ENCODE data around the gene ABHD6. TPM values are rescaled to one million over a fixed set of nuclear protein-coding genes. Genes with fewer than 3 reads are reported as not detected.

The ABHD6 gene
- total RNA-seq, 1 experiment from 2014 or later, result 12.7 TPM

GRCh38 chr3:58237941-58238681 lies 519 bp downstream of the ABHD6 start:
- H3K9me3 ChIP-seq (ENCODE audit: control insufficient read depth in 1 of 2, insufficient read depth in 1 of 2, low read depth in 1 of 2, low read length in 2 of 2), result no peaks in the 10 kb centered on the region
- no peaks in the 10 kb centered on the region for H3K36me3 ChIP-seq (ENCODE audit: control insufficient read depth in 1 of 2, insufficient read depth in 2 of 2, low read length in 2 of 2)
- no peaks in the 10 kb centered on the region for H4K20me1 ChIP-seq (ENCODE audit: insufficient read depth)
- no peak for TF ChIP-seq JUND (IDR thresholded peaks at IDR 0.05)
- TF ChIP-seq CEBPB (IDR thresholded peaks at IDR 0.05; ENCODE audit: low read depth), result peak; percentile 84
- no peak for TF ChIP-seq EZH2 (IDR thresholded peaks at IDR 0.05)
- no peak for TF ChIP-seq FOSL1 (IDR thresholded peaks at IDR 0.05; ENCODE audit: low read depth)
- TF ChIP-seq MAX (IDR thresholded peaks at IDR 0.05), result peak; percentile 75
- TF ChIP-seq, protein P1, sequence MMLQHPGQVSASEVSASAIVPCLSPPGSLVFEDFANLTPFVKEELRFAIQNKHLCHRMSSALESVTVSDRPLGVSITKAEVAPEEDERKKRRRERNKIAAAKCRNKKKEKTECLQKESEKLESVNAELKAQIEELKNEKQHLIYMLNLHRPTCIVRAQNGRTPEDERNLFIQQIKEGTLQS (IDR thresholded peaks at IDR 0.05), result no peak
- H3K9ac ChIP-seq (ENCODE audit: low read length), result peak overlapping the region; percentile 71
- peak overlapping the region; percentile 98 for H3K4me2 ChIP-seq (ENCODE audit: low read length)
- H3K27ac ChIP-seq (ENCODE audit: low read depth, low read length), result peak overlapping the region; percentile 73
- CTCF ChIA-PET, result interaction anchor here (1.0 to 1.1 kb wide), 2 partner anchors 20 to 62 kb away, joined by 3 to 5 read pairs; no protein-coding TSS in a partner anchor
- H2AFZ ChIP-seq (ENCODE audit: low read depth, low read length, poor library complexity, severe bottlenecking), result peak overlapping the region; percentile 41
- no peak for DNase-seq (ENCODE audit: low read depth, low spot score)
- H3K4me1 ChIP-seq (ENCODE audit: control insufficient read depth in 1 of 2, insufficient read depth in 2 of 2, low read length in 2 of 2), result peaks cover 8 to 26% of the 10 kb centered on the region in 2 experiments
- peak overlapping the region; percentile 68 to 91 for H3K4me3 ChIP-seq (replicated peaks in 1 of 2; ENCODE audit: low read depth in 1 of 2, low read length in 2 of 2)
- peaks cover 9% of the 10 kb centered on the region; the same call in 1 of the 2 replicates for H3K79me2 ChIP-seq (ENCODE audit: insufficient read depth, low read length)
- no peaks in the 10 kb centered on the region for H3K9me2 ChIP-seq (ENCODE audit: insufficient read depth)
- no TSS peak for BruUV-seq (replicated peaks)
- no peaks in the 10 kb centered on the region for H3K27me3 ChIP-seq (ENCODE audit: insufficient read depth, low read length)
- POLR2A ChIA-PET, result interaction anchor here (0.7 to 0.9 kb wide), 2 partner anchors 27 to 68 kb away, joined by 3 to 4 read pairs; partner anchors contain the start of genes HTD2 and RPP14
- ATAC-seq, result peak; percentile 55
- RAD21 ChIA-PET (ENCODE audit: low non-redundant PET in 1 of 2, low total read pairs in 2 of 2, uncharacterized antibody in 2 of 2, unreplicated experiment in 2 of 2), result interaction anchor here in 1 of 2 experiments (1.0 kb wide), 1 partner anchor 50 kb away, joined by 4 read pairs; no protein-coding TSS in a partner anchor
- intact Hi-C loops (cut with micrococcal nuclease), result loop anchor here (2.0 kb wide), 1 partner anchor 35 kb away; no protein-coding TSS in a partner anchor

DNA sequence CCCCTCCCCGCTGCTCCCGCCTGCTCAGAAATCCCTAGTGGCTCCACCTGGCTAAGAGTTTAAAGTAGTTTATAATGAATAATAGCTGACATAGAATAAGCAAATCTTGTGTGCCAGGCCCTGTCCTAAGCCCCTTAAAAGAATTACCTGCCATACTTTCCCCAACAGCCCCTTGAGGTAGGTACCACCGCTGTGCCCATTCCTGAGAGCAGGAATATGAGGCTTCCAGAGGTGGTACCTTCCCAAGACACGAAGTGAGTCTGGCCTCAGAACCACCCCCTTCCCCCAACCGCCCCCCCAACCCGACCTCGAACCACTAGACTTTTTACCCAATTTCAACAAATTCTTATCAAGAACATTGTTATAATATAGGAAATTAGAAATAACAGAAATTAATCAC lies 1.2 kb downstream of the ABHD6 start:
- Histone ChIP-seq H3K27ac (ENCODE audit: low read depth, low read length) (no peak overlapping the region), H3K36me3 (ENCODE audit: control insufficient read depth in 1 of 2, insufficient read depth in 2 of 2, low read length in 2 of 2) (no peaks in the 10 kb centered on the region), H3K79me2 (ENCODE audit: insufficient read depth, low read length) (peaks cover 12% of the 10 kb centered on the region; the same call in 1 of the 2 replicates), H4K20me1 (ENCODE audit: insufficient read depth) (no peaks in the 10 kb centered on the region), H2AFZ (ENCODE audit: low read depth, low read length, poor library complexity, severe bottlenecking) (no peak overlapping the region), H3K9ac (ENCODE audit: low read length) (peak overlapping the region; percentile 71; the same call in 1 of the 2 replicates), H3K4me1 (ENCODE audit: control insufficient read depth in 1 of 2, insufficient read depth in 2 of 2, low read length in 2 of 2) (peaks cover 8 to 26% of the 10 kb centered on the region in 2 experiments), H3K27me3 (ENCODE audit: insufficient read depth, low read length) (no peaks in the 10 kb centered on the region), H3K9me2 (ENCODE audit: insufficient read depth) (no peaks in the 10 kb centered on the region), H3K4me2 (ENCODE audit: low read length) (peak overlapping the region; percentile 98), H3K9me3 (ENCODE audit: control insufficient read depth in 1 of 2, insufficient read depth in 1 of 2, low read depth in 1 of 2, low read length in 2 of 2) (no peaks in the 10 kb centered on the region), H3K4me3 (replicated peaks in 1 of 2; ENCODE audit: low read depth in 1 of 2, low read length in 2 of 2) (peak overlapping the region; percentile 68 to 91)
- POLR2A ChIA-PET, result interaction anchor here (0.9 kb wide), 1 partner anchor 67 kb away, joined by 3 read pairs; the partner anchor contains the start of genes HTD2 and RPP14
- TF ChIP-seq POLR2A (IDR thresholded peaks at IDR 0.05; ENCODE audit: borderline replicate concordance, extremely low read depth, insufficient read depth, insufficient read length) (no peak), TCF7L2 (IDR thresholded peaks at IDR 0.05; ENCODE audit: borderline replicate concordance, extremely low read depth, insufficient read depth, insufficient read length) (no peak), EGR1 (IDR thresholded peaks at IDR 0.05; ENCODE audit: low read depth) (no peak), POLR2AphosphoS5 (IDR thresholded peaks at IDR 0.05; ENCODE audit: low read depth, low read length) (no peak), SP1 (IDR thresholded peaks at IDR 0.05; ENCODE audit: low read depth) (no peak), CEBPB (IDR thresholded peaks at IDR 0.05; ENCODE audit: low read depth) (no peak), SRF (IDR thresholded peaks at IDR 0.05; ENCODE audit: low read depth) (no peak)
- no peak for DNase-seq (ENCODE audit: low read depth, low spot score)
- RAD21 ChIA-PET (ENCODE audit: low non-redundant PET in 1 of 2, low total read pairs in 2 of 2, uncharacterized antibody in 2 of 2, unreplicated experiment in 2 of 2), result interaction anchor here in 1 of 2 experiments (0.5 to 0.6 kb wide), 2 partner anchors 46 to 51 kb away, joined by 3 read pairs; no protein-coding TSS in a partner anchor
- intact Hi-C loops (cut with micrococcal nuclease), result no loop called here
- CTCF ChIA-PET, result interaction anchor here (1.0 to 1.1 kb wide), 2 partner anchors 21 to 61 kb away, joined by 3 to 5 read pairs; no protein-coding TSS in a partner anchor
- ATAC-seq, result no peak
- no TSS peak for BruUV-seq (replicated peaks)
